Fibroblast of skin of abdomen (primary cell): ENCODE measurements around the gene CHRD. TPM values are rescaled to one million over a fixed set of nuclear protein-coding genes. Genes with fewer than 3 reads are reported as not detected.
"Not testable (repeated sequence)": the region's sequence is repeated elsewhere in the genome, so short reads cannot be mapped to it uniquely, and the experiment has no call there.

ENCODE experiments used
- DNase-seq: peaks from one replicate; pipeline ENCODE4 v3.0.0-alpha.2; 2013
- polyA plus RNA-seq, 2 experiments: library from polyadenylated mRNA; unstranded; fragments of 120-200 nt; gene quantifications; one replicate each; pipeline ENCODE4 v1.2.1, GENCODE V29; 2013; ENCODE audit not compliant: insufficient read length in 2 of 2

CHRD gene
- 0.75 TPM for polyA plus RNA-seq (2013, experiment 1 of 2; ENCODE audit: insufficient read length)
- polyA plus RNA-seq (2013, experiment 2 of 2; ENCODE audit: insufficient read length): 1.1 TPM

DNA sequence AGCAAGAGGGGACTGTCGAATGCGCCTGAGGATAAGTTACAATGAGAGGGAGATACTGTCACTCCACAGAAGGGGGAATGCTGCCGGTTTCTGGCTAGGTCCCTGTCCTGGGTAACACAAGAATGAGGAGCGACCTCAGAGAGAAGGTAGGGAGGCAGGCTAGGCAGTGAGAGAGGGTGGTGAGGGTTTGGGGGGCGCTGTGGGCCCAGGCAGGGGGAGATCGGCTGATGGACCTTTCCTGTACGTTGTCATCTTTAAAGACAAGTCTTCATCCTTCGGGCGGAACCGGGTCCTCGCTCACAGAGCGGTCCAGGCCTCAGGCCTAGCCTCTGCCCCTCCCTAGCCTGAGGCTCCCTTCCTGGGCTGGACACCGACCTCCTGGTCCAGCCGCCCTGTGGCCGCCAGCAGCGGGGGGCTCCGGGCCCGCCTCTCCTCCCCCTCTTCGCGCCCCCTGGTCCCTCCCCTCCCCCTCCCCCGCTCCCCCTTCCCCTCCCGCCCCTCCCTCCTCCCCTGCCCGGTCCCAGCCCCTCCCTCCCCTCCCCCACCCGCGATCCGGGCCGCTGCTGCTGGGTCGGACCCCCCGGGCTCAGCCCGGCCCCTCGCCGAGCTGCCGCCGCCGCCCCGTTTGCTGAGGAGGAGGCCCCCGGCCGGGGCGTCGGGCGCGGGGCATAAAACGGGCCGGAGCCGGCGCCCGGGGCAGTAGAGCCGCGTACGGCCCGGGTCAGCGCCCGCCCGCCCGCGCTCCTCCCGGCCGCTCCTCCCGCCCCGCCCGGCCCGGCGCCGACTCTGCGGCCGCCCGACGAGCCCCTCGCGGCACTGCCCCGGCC lies at the start of gene CHRD:
CHRD (plus strand) TSS at position 697 of the 827 bp plus-strand sequence. CDS start 265 bp downstream, outside the sequence.
- no peak for DNase-seq

GRCh38 chr3:184332370-184333090 lies 47.3 kb upstream of the CHRD start:
- peak; percentile 87 for DNase-seq

DNA sequence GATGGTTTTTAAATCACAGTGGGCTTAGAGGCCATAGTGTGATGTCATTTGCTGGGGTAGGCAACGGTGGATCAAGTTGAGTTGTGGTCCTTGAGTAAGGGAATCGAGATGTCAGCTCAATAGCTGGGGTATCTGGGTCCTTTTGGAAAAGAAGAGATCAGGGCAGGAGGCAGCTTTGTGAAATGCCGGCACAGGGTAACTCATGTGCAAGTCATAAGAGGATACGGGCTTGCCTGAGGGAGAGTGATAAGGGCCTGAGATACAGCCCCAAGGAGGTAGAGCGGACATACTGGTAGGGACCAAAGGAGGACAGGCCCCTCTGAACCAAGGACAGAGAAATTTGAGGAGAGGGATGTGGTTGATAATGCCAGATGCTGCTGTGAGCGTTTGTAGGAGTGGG lies 46.7 kb upstream of the CHRD start:
- DNase-seq: no peak

DNA sequence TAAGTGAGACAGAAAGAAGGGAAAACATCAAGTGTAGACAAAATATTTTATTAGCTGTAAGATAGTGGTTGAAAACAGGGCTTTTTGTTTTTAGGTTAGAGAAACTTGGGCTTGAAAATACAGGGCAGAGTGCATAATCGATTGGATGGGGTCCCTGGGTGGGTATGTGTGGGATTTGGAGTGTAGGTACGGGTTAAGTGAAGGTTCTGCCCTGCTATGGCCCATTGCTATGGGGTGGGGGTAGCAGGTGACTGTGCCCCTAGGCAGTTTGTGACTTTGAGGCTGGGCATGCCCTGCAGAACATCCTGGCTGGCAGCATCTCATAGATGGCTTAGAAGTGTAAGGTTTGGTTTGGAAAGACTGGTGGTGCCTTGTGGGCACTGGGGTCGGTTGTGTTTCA lies 46.2 kb upstream of the CHRD start:
- DNase-seq: no peak

- DNase-seq: peak; percentile 51
Measured at GRCh38 chr3:184334470-184335158, 45.2 kb upstream of the CHRD start.

GRCh38 chr3:184335291-184335660 lies 44.6 kb upstream of the CHRD start:
- no peak for DNase-seq

- peak; percentile 74 for DNase-seq
Measured at GRCh38 chr3:184335661-184336546, 44.0 kb upstream of the CHRD start.

DNA sequence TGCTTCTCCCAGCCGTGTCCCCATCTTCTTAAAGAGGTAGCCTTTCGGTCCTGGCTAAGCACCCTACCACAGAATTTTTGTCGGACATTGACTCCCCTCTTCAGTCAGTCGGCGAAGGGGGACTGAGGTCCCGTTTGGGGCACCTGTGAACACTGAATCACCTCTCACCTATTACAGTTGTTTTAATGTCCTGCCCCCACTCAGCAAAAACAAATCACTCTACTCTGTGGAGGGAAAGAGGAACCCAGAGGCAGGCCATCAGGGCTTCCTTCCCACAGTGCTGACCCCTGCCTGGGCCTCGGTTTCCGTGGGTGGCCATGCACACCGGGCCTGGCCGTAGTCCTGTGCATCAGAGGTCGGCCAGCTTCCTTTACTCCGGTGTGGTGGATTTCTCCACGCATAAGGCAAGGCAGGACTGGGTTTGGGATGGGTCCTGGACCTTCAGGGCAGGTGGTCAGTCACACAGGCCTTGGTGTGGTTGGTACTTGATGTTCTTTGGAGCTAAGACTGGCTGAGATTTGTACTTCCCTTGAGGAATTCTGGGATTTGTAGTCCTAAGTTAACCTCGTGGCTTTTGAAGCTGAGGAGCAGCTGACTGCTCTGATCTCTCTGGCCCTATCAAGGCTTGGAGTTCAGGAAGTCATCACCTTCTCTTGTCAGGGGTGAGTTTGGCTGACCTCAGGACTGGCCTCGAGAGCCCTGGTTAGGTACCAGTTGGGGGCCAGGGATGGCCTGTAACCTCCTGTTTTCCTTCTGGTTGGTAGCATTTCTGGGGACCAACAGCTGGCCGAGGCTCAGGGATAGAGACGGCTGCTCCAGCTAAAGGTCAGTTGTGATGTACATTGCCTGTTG lies 43.1 kb upstream of the CHRD start:
- DNase-seq: peak; percentile 54

- DNase-seq: peak; percentile 29
Measured at GRCh38 chr3:184337399-184337714, 42.5 kb upstream of the CHRD start, which contains the start of gene FAM131A. FAM131A (plus strand) TSS chr3:184337600; CDS start chr3:184337631, 31 bp downstream.

DNA sequence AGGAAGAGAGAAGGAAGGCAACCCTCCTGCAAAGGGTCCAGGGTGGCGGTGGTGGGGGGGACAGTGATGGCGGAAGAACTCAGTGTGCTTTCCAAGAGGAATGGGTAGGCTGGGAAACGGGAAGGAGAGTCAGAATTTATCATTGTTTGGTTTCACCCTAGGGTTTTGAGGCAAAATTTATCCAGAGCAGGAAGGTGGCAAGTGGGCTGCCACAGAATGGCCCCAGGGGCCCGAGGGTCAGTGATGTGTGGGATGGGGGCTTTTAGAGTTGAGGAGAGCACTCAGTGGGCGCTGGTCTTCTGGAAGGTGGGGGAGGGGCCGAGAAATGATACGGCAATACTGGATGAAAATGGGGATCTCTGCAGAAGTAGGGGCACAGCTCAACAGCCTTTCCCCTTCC lies 41.9 kb upstream of the CHRD start:
- no peak for DNase-seq

DNA sequence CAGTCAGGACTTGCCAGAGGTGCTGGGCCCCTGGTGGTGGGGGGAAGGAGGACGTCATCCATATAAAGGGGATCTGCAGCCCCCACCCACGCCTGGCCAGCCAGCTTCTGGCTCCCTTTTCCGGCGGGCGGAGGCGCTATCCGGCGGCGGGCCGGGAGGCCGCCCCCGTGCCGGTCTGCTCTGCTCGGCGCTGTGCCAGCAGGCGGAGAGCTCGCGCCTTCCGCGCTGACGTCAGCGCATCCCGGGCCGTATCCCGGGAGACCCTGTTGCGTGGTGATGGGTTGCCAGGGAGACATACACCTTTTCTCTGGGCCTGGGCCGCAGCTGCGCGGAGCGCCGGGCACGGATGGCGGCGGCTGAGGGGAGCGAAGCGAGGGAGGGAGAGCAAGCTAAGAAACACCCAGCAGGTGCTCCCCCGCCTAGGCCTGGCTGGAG lies 41.3 kb upstream of the CHRD start:
- peak; percentile 77 for DNase-seq

GRCh38 chr3:184339001-184339400 lies 40.9 kb upstream of the CHRD start:
- DNase-seq: no peak

- not testable (repeated sequence) for DNase-seq
Measured at GRCh38 chr3:184339451-184340135, 40.3 kb upstream of the CHRD start.

DNA sequence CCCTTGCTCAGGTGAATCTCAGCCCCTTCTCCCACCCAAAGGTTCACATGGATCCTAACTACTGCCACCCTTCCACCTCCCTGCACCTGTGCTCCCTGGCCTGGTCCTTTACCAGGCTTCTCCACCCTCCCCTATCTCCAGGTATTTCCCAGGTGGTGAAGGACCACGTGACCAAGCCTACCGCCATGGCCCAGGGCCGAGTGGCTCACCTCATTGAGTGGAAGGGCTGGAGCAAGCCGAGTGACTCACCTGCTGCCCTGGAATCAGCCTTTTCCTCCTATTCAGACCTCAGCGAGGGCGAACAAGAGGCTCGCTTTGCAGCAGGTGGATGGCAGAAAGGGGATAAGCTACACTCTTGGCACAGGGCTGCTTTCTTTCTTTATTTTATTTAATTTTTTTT lies 37.9 kb upstream of the CHRD start:
- no peak for DNase-seq

- DNase-seq: no peak
Measured at GRCh38 chr3:184343200-184343876, 36.5 kb upstream of the CHRD start.

- no peak for DNase-seq
Measured at GRCh38 chr3:184344579-184345316, 35.1 kb upstream of the CHRD start.

DNA sequence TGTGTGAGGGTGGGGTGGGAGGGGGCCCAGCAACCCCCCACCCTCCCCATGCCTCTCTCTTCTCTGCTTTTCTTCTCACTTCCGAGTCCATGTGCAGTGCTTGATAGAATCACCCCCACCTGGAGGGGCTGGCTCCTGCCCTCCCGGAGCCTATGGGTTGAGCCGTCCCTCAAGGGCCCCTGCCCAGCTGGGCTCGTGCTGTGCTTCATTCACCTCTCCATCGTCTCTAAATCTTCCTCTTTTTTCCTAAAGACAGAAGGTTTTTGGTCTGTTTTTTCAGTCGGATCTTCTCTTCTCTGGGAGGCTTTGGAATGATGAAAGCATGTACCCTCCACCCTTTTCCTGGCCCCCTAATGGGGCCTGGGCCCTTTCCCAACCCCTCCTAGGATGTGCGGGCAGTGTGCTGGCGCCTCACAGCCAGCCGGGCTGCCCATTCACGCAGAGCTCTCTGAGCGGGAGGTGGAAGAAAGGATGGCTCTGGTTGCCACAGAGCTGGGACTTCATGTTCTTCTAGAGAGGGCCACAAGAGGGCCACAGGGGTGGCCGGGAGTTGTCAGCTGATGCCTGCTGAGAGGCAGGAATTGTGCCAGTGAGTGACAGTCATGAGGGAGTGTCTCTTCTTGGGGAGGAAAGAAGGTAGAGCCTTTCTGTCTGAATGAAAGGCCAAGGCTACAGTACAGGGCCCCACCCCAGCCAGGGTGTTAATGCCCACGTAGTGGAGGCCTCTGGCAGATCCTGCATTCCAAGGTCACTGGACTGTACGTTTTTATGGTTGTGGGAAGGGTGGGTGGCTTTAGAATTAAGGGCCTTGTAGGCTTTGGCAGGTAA lies 34.3 kb upstream of the CHRD start:
- DNase-seq: peak; percentile 48
